ENCODE data around the gene SMAD6.

The SMAD6 gene

GRCh38 chr15:66751579-66751978, 49.5 kb downstream of the SMAD6 start:
- no peak for TF ChIP-seq CTCF (IDR thresholded peaks at IDR 0.05; ENCODE audit: low read depth, low read length)
- no peaks in the 10 kb centered on the region for H3K27me3 ChIP-seq (ENCODE audit: insufficient read depth, low read depth, severe bottlenecking)
- DNase-seq = no peak
- H3K4me3 ChIP-seq (ENCODE audit: low read depth, low read length) = no peak overlapping the region
- H3K9me3 ChIP-seq (ENCODE audit: severe bottlenecking) = peaks cover 6% of the 10 kb centered on the region
- H3K27ac ChIP-seq = no peak overlapping the region
- H3K36me3 ChIP-seq = peaks cover 18% of the 10 kb centered on the region

GRCh38 chr15:66752078-66752477, 50.0 kb downstream of the SMAD6 start:
- peaks cover 6% of the 10 kb centered on the region for H3K9me3 ChIP-seq (ENCODE audit: severe bottlenecking)
- H3K4me3 ChIP-seq (ENCODE audit: low read depth, low read length) = no peak overlapping the region
- no peaks in the 10 kb centered on the region for H3K27me3 ChIP-seq (ENCODE audit: insufficient read depth, low read depth, severe bottlenecking)
- H3K36me3 ChIP-seq = peaks cover 18% of the 10 kb centered on the region
- no peak for DNase-seq
- H3K27ac ChIP-seq = no peak overlapping the region
- no peak for TF ChIP-seq CTCF (IDR thresholded peaks at IDR 0.05; ENCODE audit: low read depth, low read length)

- TF ChIP-seq CTCF (IDR thresholded peaks at IDR 0.05; ENCODE audit: low read depth, low read length) = no peak
- H3K9me3 ChIP-seq (ENCODE audit: severe bottlenecking) = peaks cover 6% of the 10 kb centered on the region
- H3K4me3 ChIP-seq (ENCODE audit: low read depth, low read length) = no peak overlapping the region
- no peak for DNase-seq
- H3K27ac ChIP-seq = no peak overlapping the region
- peaks cover 18% of the 10 kb centered on the region for H3K36me3 ChIP-seq
- H3K27me3 ChIP-seq (ENCODE audit: insufficient read depth, low read depth, severe bottlenecking) = no peaks in the 10 kb centered on the region
Measured at GRCh38 chr15:66753687-66754377, 51.8 kb downstream of the SMAD6 start.

GRCh38 chr15:66754789-66755188, 52.8 kb downstream of the SMAD6 start:
- TF ChIP-seq CTCF (IDR thresholded peaks at IDR 0.05; ENCODE audit: low read depth, low read length) = no peak
- H3K27me3 ChIP-seq (ENCODE audit: insufficient read depth, low read depth, severe bottlenecking) = no peaks in the 10 kb centered on the region
- no peak overlapping the region for H3K27ac ChIP-seq
- DNase-seq = no peak
- peaks cover 18% of the 10 kb centered on the region for H3K36me3 ChIP-seq
- H3K9me3 ChIP-seq (ENCODE audit: severe bottlenecking) = peaks cover 6% of the 10 kb centered on the region
- no peak overlapping the region for H3K4me3 ChIP-seq (ENCODE audit: low read depth, low read length)

GRCh38 chr15:66755298-66756068, 53.4 kb downstream of the SMAD6 start:
- no peak overlapping the region for H3K27ac ChIP-seq
- peaks cover 18% of the 10 kb centered on the region for H3K36me3 ChIP-seq
- H3K27me3 ChIP-seq (ENCODE audit: insufficient read depth, low read depth, severe bottlenecking) = no peaks in the 10 kb centered on the region
- peaks cover 6% of the 10 kb centered on the region for H3K9me3 ChIP-seq (ENCODE audit: severe bottlenecking)
- no peak for TF ChIP-seq CTCF (IDR thresholded peaks at IDR 0.05; ENCODE audit: low read depth, low read length)
- no peak for DNase-seq
- no peak overlapping the region for H3K4me3 ChIP-seq (ENCODE audit: low read depth, low read length)
